Measurements from ENCODE around the gene UBE2L5. TPM values are rescaled to one million over a fixed set of nuclear protein-coding genes. Genes with fewer than 3 reads are reported as not detected.
"Not testable (repeated sequence)": the region's sequence is repeated elsewhere in the genome, so short reads cannot be mapped to it uniquely, and the experiment has no call there.

UBE2L5 gene
- total RNA-seq, 2 experiments from 2014 or later: 0.11 TPM; not detected in 1

DNA sequence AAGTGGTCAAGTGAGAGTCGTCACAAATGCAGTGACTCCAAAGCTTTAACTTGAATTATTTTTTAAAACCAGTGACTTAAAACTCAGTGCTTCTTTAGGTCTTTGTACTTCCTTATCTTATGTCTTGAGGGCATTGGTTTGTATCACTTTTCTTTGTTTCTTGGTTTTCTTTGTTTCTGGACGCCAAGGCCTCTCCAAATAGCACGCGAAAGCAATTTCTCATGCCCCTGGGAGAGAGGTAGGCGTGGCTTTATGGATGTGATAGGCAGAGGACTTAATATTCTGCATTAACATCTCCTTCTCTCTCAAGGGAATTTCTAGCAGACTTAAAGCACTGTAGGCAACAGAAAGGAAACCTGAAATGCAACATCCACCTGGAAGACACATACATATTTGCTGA lies 20.6 kb downstream of the UBE2L5 start:
- H3K27ac ChIP-seq (ENCODE audit: low read depth in 1 of 2, low read length in 2 of 2): no peak overlapping the region
- peaks cover 0 to 6% of the 10 kb centered on the region in 2 experiments for H3K27me3 ChIP-seq (ENCODE audit: control insufficient read depth in 1 of 2, insufficient read depth in 2 of 2, low read length in 2 of 2)
- H3K27ac Mint-ChIP-seq: no peak overlapping the region
- H3K4me1 ChIP-seq (ENCODE audit: insufficient read depth, low read length): peaks cover 3% of the 10 kb centered on the region
- no peaks in the 10 kb centered on the region for H3K36me3 ChIP-seq (ENCODE audit: insufficient read depth, low read length)
- ChIA-PET CTCF (no interaction called here), POLR2A (interaction anchor here (0.8 kb wide), 1 partner anchor 13 kb away, joined by 3 read pairs; no protein-coding TSS in a partner anchor)
- H3K27me3 Mint-ChIP-seq: peaks cover 6% of the 10 kb centered on the region
- peaks cover 13% of the 10 kb centered on the region for H3K4me1 Mint-ChIP-seq (ENCODE audit: low read depth)
- ATAC-seq (ENCODE audit: poor library complexity) (no peak), DNase-seq (no peak)
- no peaks in the 10 kb centered on the region for H3K9me3 ChIP-seq (ENCODE audit: control insufficient read depth in 1 of 2, insufficient read depth in 1 of 2, low read length in 2 of 2)
- no peaks in the 10 kb centered on the region for H3K36me3 Mint-ChIP-seq (ENCODE audit: low read depth)
- H3K9me3 Mint-ChIP-seq: no peaks in the 10 kb centered on the region
- TF ChIP-seq, protein P1, sequence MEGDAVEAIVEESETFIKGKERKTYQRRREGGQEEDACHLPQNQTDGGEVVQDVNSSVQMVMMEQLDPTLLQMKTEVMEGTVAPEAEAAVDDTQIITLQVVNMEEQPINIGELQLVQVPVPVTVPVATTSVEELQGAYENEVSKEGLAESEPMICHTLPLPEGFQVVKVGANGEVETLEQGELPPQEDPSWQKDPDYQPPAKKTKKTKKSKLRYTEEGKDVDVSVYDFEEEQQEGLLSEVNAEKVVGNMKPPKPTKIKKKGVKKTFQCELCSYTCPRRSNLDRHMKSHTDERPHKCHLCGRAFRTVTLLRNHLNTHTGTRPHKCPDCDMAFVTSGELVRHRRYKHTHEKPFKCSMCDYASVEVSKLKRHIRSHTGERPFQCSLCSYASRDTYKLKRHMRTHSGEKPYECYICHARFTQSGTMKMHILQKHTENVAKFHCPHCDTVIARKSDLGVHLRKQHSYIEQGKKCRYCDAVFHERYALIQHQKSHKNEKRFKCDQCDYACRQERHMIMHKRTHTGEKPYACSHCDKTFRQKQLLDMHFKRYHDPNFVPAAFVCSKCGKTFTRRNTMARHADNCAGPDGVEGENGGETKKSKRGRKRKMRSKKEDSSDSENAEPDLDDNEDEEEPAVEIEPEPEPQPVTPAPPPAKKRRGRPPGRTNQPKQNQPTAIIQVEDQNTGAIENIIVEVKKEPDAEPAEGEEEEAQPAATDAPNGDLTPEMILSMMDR (IDR thresholded peaks at IDR 0.05): no peak
- intact Hi-C loops (cut with DNase I, micrococcal nuclease): no loop called here
- H3K4me3 Mint-ChIP-seq: no peak overlapping the region
- H3K4me3 ChIP-seq (ENCODE audit: low read length): no peak overlapping the region

DNA sequence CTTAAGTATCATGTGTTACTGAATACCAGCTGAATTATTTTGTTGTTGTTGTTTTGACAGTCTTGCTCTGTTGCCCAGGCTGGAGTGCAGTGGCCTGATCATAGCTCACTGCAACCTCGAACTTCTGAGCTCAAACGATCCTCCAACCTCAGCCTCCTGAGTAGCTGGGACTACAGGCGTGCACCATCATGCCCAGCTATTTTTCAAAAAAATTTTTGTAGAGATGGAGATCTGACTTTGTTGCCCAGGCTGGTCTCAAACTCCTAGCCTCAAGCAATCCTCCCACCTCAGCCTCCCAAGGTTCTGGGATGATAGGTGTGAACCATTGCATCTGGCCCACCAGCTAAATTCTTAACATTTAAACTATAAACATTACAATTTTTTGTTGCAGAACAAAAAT lies 21.2 kb downstream of the UBE2L5 start:
- H3K4me1 ChIP-seq (ENCODE audit: insufficient read depth, low read length); ATAC-seq (ENCODE audit: poor library complexity); H3K9me3 ChIP-seq (ENCODE audit: control insufficient read depth in 1 of 2, insufficient read depth in 1 of 2, low read length in 2 of 2); DNase-seq; H3K4me3 ChIP-seq (ENCODE audit: low read length); H3K36me3 Mint-ChIP-seq (ENCODE audit: low read depth); H3K4me3 Mint-ChIP-seq; H3K27me3 ChIP-seq (ENCODE audit: control insufficient read depth in 1 of 2, insufficient read depth in 2 of 2, low read length in 2 of 2); H3K27ac Mint-ChIP-seq; intact Hi-C loops (cut with DNase I, micrococcal nuclease); H3K27ac ChIP-seq (ENCODE audit: low read depth in 1 of 2, low read length in 2 of 2); H3K36me3 ChIP-seq (ENCODE audit: insufficient read depth, low read length); H3K27me3 Mint-ChIP-seq; H3K9me3 Mint-ChIP-seq: not testable (repeated sequence)
- CTCF ChIA-PET: interaction anchor here (1.6 kb wide), 1 partner anchor 359 kb away, joined by 3 read pairs; no protein-coding TSS in a partner anchor
- POLR2A ChIA-PET: interaction anchor here (0.6 kb wide), 2 partner anchors 39 to 272 kb away, joined by 3 read pairs; no protein-coding TSS in a partner anchor
- peaks cover 13% of the 10 kb centered on the region for H3K4me1 Mint-ChIP-seq (ENCODE audit: low read depth)

DNA sequence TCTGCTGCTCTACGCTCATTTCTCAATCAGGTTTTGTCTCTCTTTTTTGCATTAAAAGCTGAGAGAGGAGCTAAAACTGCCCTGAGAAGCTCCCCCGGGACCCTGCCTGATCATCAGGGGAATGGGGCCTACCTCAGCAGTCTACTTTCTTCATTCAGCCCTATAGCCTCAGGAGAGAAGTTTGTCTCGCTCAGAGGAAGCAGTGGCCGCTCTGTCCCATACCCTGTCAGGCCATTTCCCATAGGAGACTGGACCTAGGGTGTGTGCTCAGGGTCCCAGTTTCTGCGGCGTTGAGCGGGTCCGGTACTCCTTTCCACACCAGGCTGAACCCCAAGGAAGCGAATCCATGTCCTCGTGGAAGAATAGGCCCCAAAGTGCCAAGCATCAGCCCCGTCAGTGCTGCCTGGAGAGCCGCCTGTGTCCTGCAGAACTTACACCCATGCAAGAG lies 21.7 kb downstream of the UBE2L5 start:
- Histone ChIP-seq H3K9me3 (ENCODE audit: control insufficient read depth in 1 of 2, insufficient read depth in 1 of 2, low read length in 2 of 2) (no peaks in the 10 kb centered on the region), H3K27ac (ENCODE audit: low read depth in 1 of 2, low read length in 2 of 2) (no peak overlapping the region), H3K4me3 (ENCODE audit: low read length) (no peak overlapping the region), H3K4me1 (ENCODE audit: insufficient read depth, low read length) (peaks cover 3% of the 10 kb centered on the region), H3K36me3 (ENCODE audit: insufficient read depth, low read length) (no peaks in the 10 kb centered on the region), H3K27me3 (ENCODE audit: control insufficient read depth in 1 of 2, insufficient read depth in 2 of 2, low read length in 2 of 2) (peaks cover 0 to 6% of the 10 kb centered on the region in 2 experiments)
- H3K27me3 Mint-ChIP-seq: peaks cover 6% of the 10 kb centered on the region
- no peaks in the 10 kb centered on the region for H3K9me3 Mint-ChIP-seq
- no peaks in the 10 kb centered on the region for H3K36me3 Mint-ChIP-seq (ENCODE audit: low read depth)
- TF ChIP-seq, protein P1 (IDR thresholded peaks at IDR 0.05): no peak
- peaks cover 13% of the 10 kb centered on the region for H3K4me1 Mint-ChIP-seq (ENCODE audit: low read depth)
- POLR2A ChIA-PET: interaction anchor here (0.6 kb wide), 1 partner anchor 273 kb away, joined by 3 read pairs; no protein-coding TSS in a partner anchor
- DNase-seq (no peak), ATAC-seq (ENCODE audit: poor library complexity) (no peak)
- H3K4me3 Mint-ChIP-seq: no peak overlapping the region
- H3K27ac Mint-ChIP-seq: no peak overlapping the region
- CTCF ChIA-PET: interaction anchor here (1.6 kb wide), 1 partner anchor 359 kb away, joined by 3 read pairs; no protein-coding TSS in a partner anchor
- intact Hi-C loops (cut with DNase I, micrococcal nuclease): no loop called here

DNA sequence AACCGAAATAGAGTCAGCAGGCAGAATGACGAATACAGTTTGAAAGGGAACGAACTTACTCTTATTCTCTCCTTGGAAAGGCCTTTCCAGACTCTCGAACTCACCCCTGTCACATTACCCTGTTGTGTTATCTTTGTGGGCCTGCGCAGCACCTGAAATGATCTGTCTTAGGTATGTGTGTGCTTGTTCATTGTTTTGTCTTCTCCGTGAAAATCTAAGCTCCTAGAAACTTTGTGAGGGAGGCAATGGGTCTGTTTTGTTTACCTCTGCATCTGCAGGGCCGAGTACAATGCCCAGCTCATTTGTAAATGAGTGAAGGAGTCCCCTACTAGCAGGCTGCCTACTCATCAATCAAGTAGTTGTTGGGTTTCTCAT lies 23.8 kb downstream of the UBE2L5 start:
- no peak overlapping the region for H3K27ac Mint-ChIP-seq
- POLR2A ChIA-PET: interaction anchor here (2.0 kb wide), 1 partner anchor 139 kb away, joined by 4 read pairs; the partner anchor contains the start of gene KATNAL1
- ATAC-seq (ENCODE audit: poor library complexity) (no peak), DNase-seq (no peak)
- H3K9me3 Mint-ChIP-seq: no peaks in the 10 kb centered on the region
- Histone ChIP-seq H3K27ac (ENCODE audit: low read depth in 1 of 2, low read length in 2 of 2) (no peak overlapping the region), H3K9me3 (ENCODE audit: control insufficient read depth in 1 of 2, insufficient read depth in 1 of 2, low read length in 2 of 2) (no peaks in the 10 kb centered on the region), H3K27me3 (ENCODE audit: control insufficient read depth in 1 of 2, insufficient read depth in 2 of 2, low read length in 2 of 2) (peaks cover 0 to 6% of the 10 kb centered on the region in 2 experiments), H3K4me1 (ENCODE audit: insufficient read depth, low read length) (peaks cover 3% of the 10 kb centered on the region), H3K4me3 (ENCODE audit: low read length) (no peak overlapping the region), H3K36me3 (ENCODE audit: insufficient read depth, low read length) (no peaks in the 10 kb centered on the region)
- CTCF ChIA-PET: interaction anchor here (0.6 kb wide), 1 partner anchor 93 kb away, joined by 3 read pairs; no protein-coding TSS in a partner anchor
- intact Hi-C loops (cut with DNase I, micrococcal nuclease): no loop called here
- H3K27me3 Mint-ChIP-seq: peaks cover 6% of the 10 kb centered on the region
- TF ChIP-seq, protein P1 (IDR thresholded peaks at IDR 0.05): no peak
- H3K4me1 Mint-ChIP-seq (ENCODE audit: low read depth): peaks cover 11% of the 10 kb centered on the region
- no peaks in the 10 kb centered on the region for H3K36me3 Mint-ChIP-seq (ENCODE audit: low read depth)
- H3K4me3 Mint-ChIP-seq: peak overlapping the region; percentile 35

Data from CD4-positive, alpha-beta T cell (primary cell).